HG03354 (cell line): ENCODE data around the gene AGBL1.
"Not testable (repeated sequence)": the region's sequence is repeated elsewhere in the genome, so short reads cannot be mapped to it uniquely, and the experiment has no call there.

ENCODE experiments used
- ATAC-seq: cut with Tn5 transposase; IDR thresholded peaks from one replicate; pipeline ENCODE4 v1.9.1; 2021; ENCODE audit warnings: mild to moderate bottlenecking; ENCODE audit not compliant: unreplicated experiment, poor library complexity, severe bottlenecking

AGBL1 gene

GRCh38 chr15:86080302-86080701 is 631 bp downstream of the AGBL1 start:
- no peak for ATAC-seq

- ATAC-seq = no peak
Observed at GRCh38 chr15:86082619-86083380, 3.1 kb downstream of the AGBL1 start.

- no peak for ATAC-seq
Observed at GRCh38 chr15:86087808-86088207, 8.1 kb downstream of the AGBL1 start.

- no peak for ATAC-seq
Observed at GRCh38 chr15:86089422-86089821, 9.8 kb downstream of the AGBL1 start.

- no peak for ATAC-seq
Observed at GRCh38 chr15:86101818-86102217, 22.1 kb downstream of the AGBL1 start.

GRCh38 chr15:86103825-86104224 is 24.2 kb downstream of the AGBL1 start:
- no peak for ATAC-seq

- no peak for ATAC-seq
Observed at GRCh38 chr15:86106306-86106705, 26.6 kb downstream of the AGBL1 start.

- no peak for ATAC-seq
Observed at GRCh38 chr15:86115145-86115801, 35.6 kb downstream of the AGBL1 start.

- ATAC-seq = no peak
Observed at GRCh38 chr15:86121568-86122225, 42.0 kb downstream of the AGBL1 start.

- not testable (repeated sequence) for ATAC-seq
Observed at GRCh38 chr15:86122691-86123391, 43.2 kb downstream of the AGBL1 start.

- ATAC-seq = no peak
Observed at GRCh38 chr15:86125775-86126174, 46.1 kb downstream of the AGBL1 start.

- no peak for ATAC-seq
Observed at GRCh38 chr15:86127547-86127946, 47.9 kb downstream of the AGBL1 start.

- no peak for ATAC-seq
Observed at GRCh38 chr15:86135041-86135440, 55.4 kb downstream of the AGBL1 start.

- no peak for ATAC-seq
Observed at GRCh38 chr15:86136861-86137260, 57.2 kb downstream of the AGBL1 start.

- ATAC-seq = no peak
Observed at GRCh38 chr15:86138798-86139197, 59.1 kb downstream of the AGBL1 start.

- ATAC-seq = peak; percentile 60
Observed at GRCh38 chr15:86139828-86140227, 60.2 kb downstream of the AGBL1 start.

- ATAC-seq = no peak
Observed at GRCh38 chr15:86154705-86155104, 75.0 kb downstream of the AGBL1 start.

GRCh38 chr15:86155551-86155950 is 75.9 kb downstream of the AGBL1 start:
- ATAC-seq = no peak

GRCh38 chr15:86157606-86158293 is 78.1 kb downstream of the AGBL1 start:
- ATAC-seq = no peak

GRCh38 chr15:86159468-86159867 is 79.8 kb downstream of the AGBL1 start:
- no peak for ATAC-seq
